Liver (tissue), 9 donors: ENCODE results near the gene GDPD2. TPM values are rescaled to one million over a fixed set of nuclear protein-coding genes. Genes with fewer than 3 reads are reported as not detected.

Source experiments
- DNase-seq: peaks from one replicate; pipeline ENCODE4 v3.0.0-alpha.2; 2017; ENCODE audit warnings: low spot score
- H3K27ac ChIP-seq, 2 donors: one replicate each; pipeline ENCODE4 v1.7.0; 2013; ENCODE audit warnings: inconsistent platforms in 2 of 2, low read length in 2 of 2, control low read depth in 1 of 2, low read depth in 1 of 2, mild to moderate bottlenecking in 1 of 2
- H3K27me3 ChIP-seq, 4 donors: one replicate each; pipeline versions ENCODE4 v1.6.1 to v1.7.0; 2013; ENCODE audit warnings: low read length in 3 of 4, inconsistent platforms in 1 of 4, mild to moderate bottlenecking in 1 of 4, moderate library complexity in 1 of 4; ENCODE audit not compliant: control insufficient read depth in 4 of 4, insufficient read depth in 4 of 4
- H3K36me3 ChIP-seq, 4 donors: one replicate each; pipeline versions ENCODE4 v1.6.1 to v1.7.0; 2013; ENCODE audit warnings: low read length in 3 of 4, mild to moderate bottlenecking in 3 of 4, low read depth in 1 of 4, moderate library complexity in 1 of 4; ENCODE audit not compliant: control insufficient read depth in 4 of 4, insufficient read depth in 3 of 4
- H3K4me1 ChIP-seq, 4 donors: one replicate each; pipeline versions ENCODE4 v1.6.1 to v1.7.0; 2013; ENCODE audit warnings: low read length in 3 of 4, mild to moderate bottlenecking in 3 of 4, moderate library complexity in 1 of 4; ENCODE audit not compliant: control insufficient read depth in 4 of 4, insufficient read depth in 4 of 4
- H3K4me3 ChIP-seq, 3 donors: one replicate each; pipeline versions ENCODE4 v1.6.1 to v1.7.0; 2013; ENCODE audit warnings: low read length in 3 of 3, control low read depth in 1 of 3, low read depth in 1 of 3, mild to moderate bottlenecking in 1 of 3
- H3K9ac ChIP-seq, 2 donors: one replicate each; pipeline ENCODE4 v1.7.0; 2013; ENCODE audit warnings: low read length in 2 of 2, mild to moderate bottlenecking in 2 of 2, moderate library complexity in 2 of 2, control low read depth in 1 of 2, low read depth in 1 of 2
- H3K9me3 ChIP-seq, 4 donors: one replicate each; pipeline versions ENCODE4 v1.6.1 to v1.7.0; 2013; ENCODE audit warnings: low read length in 3 of 4; ENCODE audit not compliant: control insufficient read depth in 4 of 4
- EGR1 ChIP-seq, 2 donors: IDR thresholded peaks; 2 replicates each; pipeline ENCODE4 v1.6.1; 2016 to 2018; ENCODE audit warnings: antibody characterized with exemption in 2 of 2, low read depth in 2 of 2
- FOXA1 ChIP-seq: IDR thresholded peaks from 2 replicates; pipeline ENCODE4 v1.6.1; 2016; ENCODE audit warnings: antibody characterized with exemption
- FOXA2 ChIP-seq: IDR thresholded peaks from 2 replicates; pipeline ENCODE4 v1.6.1; 2016; ENCODE audit warnings: antibody characterized with exemption
- GABPA ChIP-seq, 2 donors: IDR thresholded peaks in 1 of 2; conservative IDR thresholded peaks in 1 of 2; 2 replicates each; pipeline ENCODE4 v1.6.1; 2016; ENCODE audit warnings: antibody characterized with exemption in 2 of 2, mild to moderate bottlenecking in 1 of 2, moderate library complexity in 1 of 2
- HNF4A ChIP-seq, 2 donors: conservative IDR thresholded peaks; 2 replicates each; pipeline ENCODE4 v1.6.1; 2016; ENCODE audit warnings: antibody characterized with exemption in 2 of 2, mild to moderate bottlenecking in 2 of 2
- HNF4G ChIP-seq: IDR thresholded peaks from 2 replicates; pipeline ENCODE4 v1.6.1; 2016; ENCODE audit warnings: antibody characterized with exemption
- JUND ChIP-seq, 2 donors: IDR thresholded peaks; 2 replicates each; pipeline ENCODE4 v1.6.1; 2016; ENCODE audit warnings: antibody characterized with exemption in 2 of 2
- RAD21 ChIP-seq, 2 donors: IDR thresholded peaks; 2 replicates each; pipeline ENCODE4 v1.6.1; 2016; ENCODE audit warnings: antibody characterized with exemption in 2 of 2, mild to moderate bottlenecking in 2 of 2
- RXRA ChIP-seq, 2 donors: IDR thresholded peaks; 2 replicates each; pipeline ENCODE4 v1.6.1; 2017 to 2018; ENCODE audit warnings: antibody characterized with exemption in 2 of 2, mild to moderate bottlenecking in 1 of 2
- SP1 ChIP-seq: IDR thresholded peaks from 2 replicates; pipeline ENCODE4 v1.6.1; 2018; ENCODE audit warnings: antibody characterized with exemption, mild to moderate bottlenecking
- TAF1 ChIP-seq: conservative IDR thresholded peaks from 2 replicates; pipeline ENCODE4 v1.6.1; 2016; ENCODE audit warnings: antibody characterized with exemption, mild to moderate bottlenecking
- YY1 ChIP-seq: IDR thresholded peaks from 2 replicates; pipeline ENCODE4 v1.6.1; 2016; ENCODE audit warnings: antibody characterized with exemption, mild to moderate bottlenecking
- WGBS: extraction: QIAGEN DNeasy Blood & Tissue Kit; methylation state at CpG from one replicate; pipeline ENCODE4 v1.1.7; 2013; 5-methylcytosine and 5-hydroxymethylcytosine counted together
- polyA plus RNA-seq, 2 donors: library from polyadenylated mRNA; stranded (reverse) in 1 of 2; unstranded in 1 of 2; fragments of 200-250 nt in 1 of 2; fragments of >200 nt in 1 of 2; fragmentation: Nextera tagmentation in 1 of 2; extraction: Ambion mirVana in 1 of 2; gene quantifications; one replicate each; pipeline versions ENCODE4 v1.2.1 to v1.2.3, GENCODE V29; 2013 to 2015
- total RNA-seq, 2 donors: library from RNA; depleted of rRNA; stranded (reverse); fragments of >200 nt; gene quantifications; one replicate each; pipeline ENCODE4 v1.2.3, GENCODE V29; 2014
- TF ChIP-seq, protein P1 (sequence below): IDR thresholded peaks from 2 replicates; pipeline ENCODE4 v1.6.1; 2016; ENCODE audit warnings: antibody characterized with exemption, mild to moderate bottlenecking
- TF ChIP-seq, protein P2 (sequence below): fragments of 150-350 bp; IDR thresholded peaks from 2 replicates; pipeline ENCODE4 v1.5.1; 2017; ENCODE audit warnings: improper control_type of control experiment, low read depth, low read length; ENCODE audit not compliant: missing input control
- TF ChIP-seq, protein P3 (sequence below): IDR thresholded peaks from 2 replicates; pipeline ENCODE4 v1.6.1; 2016; ENCODE audit warnings: antibody characterized with exemption
- TF ChIP-seq, protein P4 (sequence below): IDR thresholded peaks from 2 replicates; pipeline ENCODE4 v1.6.1; 2016; ENCODE audit warnings: antibody characterized with exemption
- TF ChIP-seq, protein P5 (sequence below): IDR thresholded peaks from 2 replicates; pipeline ENCODE4 v1.6.1; 2016; ENCODE audit warnings: antibody characterized with exemption
- donor health status: healthy.
- donor health status: healthy.
- donor health status: healthy.
- donor health status: healthy.
- donor health status: healthy.

Gene GDPD2
- total and polyA plus RNA-seq, 4 donors = not detected

DNA sequence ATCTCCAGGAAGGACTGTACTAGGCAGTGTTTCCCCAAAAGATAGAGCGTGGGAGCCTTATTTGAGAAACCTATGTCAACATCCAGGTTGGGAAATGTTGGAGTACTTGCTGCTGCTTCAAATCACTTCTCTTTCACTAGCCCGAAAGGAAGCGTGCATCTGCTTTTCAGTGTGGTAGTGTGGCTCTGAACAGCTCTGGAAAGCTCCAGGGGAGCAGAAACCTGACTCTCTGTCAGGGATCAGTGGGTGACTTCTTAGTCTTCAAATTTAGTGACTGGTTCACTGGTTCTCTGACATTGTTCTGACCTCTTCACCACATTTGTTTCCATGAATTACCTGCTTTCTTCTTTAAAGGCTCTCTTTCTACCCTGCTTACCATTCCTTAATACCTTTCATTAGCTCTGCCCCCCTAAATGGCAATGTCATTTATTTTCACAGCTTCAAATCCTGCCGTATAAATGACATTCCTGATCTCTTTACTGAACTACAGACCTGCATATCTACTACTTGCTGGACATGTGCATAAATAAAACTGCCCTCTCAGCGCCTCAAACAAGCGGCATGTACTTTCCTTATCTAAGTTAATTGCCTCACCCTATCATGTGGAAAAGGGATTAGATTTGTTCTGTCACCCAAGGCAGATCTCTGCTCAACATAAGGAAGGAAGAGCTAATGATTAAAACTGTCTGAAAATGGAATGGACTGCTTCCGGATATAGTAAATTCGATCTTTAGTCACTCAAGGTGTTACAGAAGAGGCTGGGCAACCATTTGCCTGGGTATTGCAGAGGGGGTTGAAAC, 58.6 kb downstream of the GDPD2 start:
- 77% methylated on average over 8 of the region's 8 CpGs for WGBS
- TF ChIP-seq RXRA (IDR thresholded peaks at IDR 0.05) (no peak), GABPA (IDR thresholded peaks at IDR 0.05 in 1 of 2, conservative IDR thresholded peaks at IDR 0.05 in 1 of 2) (no peak)
- TF ChIP-seq, protein P1, sequence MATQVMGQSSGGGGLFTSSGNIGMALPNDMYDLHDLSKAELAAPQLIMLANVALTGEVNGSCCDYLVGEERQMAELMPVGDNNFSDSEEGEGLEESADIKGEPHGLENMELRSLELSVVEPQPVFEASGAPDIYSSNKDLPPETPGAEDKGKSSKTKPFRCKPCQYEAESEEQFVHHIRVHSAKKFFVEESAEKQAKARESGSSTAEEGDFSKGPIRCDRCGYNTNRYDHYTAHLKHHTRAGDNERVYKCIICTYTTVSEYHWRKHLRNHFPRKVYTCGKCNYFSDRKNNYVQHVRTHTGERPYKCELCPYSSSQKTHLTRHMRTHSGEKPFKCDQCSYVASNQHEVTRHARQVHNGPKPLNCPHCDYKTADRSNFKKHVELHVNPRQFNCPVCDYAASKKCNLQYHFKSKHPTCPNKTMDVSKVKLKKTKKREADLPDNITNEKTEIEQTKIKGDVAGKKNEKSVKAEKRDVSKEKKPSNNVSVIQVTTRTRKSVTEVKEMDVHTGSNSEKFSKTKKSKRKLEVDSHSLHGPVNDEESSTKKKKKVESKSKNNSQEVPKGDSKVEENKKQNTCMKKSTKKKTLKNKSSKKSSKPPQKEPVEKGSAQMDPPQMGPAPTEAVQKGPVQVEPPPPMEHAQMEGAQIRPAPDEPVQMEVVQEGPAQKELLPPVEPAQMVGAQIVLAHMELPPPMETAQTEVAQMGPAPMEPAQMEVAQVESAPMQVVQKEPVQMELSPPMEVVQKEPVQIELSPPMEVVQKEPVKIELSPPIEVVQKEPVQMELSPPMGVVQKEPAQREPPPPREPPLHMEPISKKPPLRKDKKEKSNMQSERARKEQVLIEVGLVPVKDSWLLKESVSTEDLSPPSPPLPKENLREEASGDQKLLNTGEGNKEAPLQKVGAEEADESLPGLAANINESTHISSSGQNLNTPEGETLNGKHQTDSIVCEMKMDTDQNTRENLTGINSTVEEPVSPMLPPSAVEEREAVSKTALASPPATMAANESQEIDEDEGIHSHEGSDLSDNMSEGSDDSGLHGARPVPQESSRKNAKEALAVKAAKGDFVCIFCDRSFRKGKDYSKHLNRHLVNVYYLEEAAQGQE = no peak
- Histone ChIP-seq H3K4me1 (no peaks in the 10 kb centered on the region), H3K4me3 (no peak overlapping the region), H3K9me3 (no peaks in the 10 kb centered on the region), H3K27ac (no peak overlapping the region), H3K36me3 (no peaks in the 10 kb centered on the region), H3K27me3 (peaks cover 0 to 4% (median 0%) of the 10 kb centered on the region in 4 donors), H3K9ac (no peak overlapping the region)
- DNase-seq = no peak

DNA sequence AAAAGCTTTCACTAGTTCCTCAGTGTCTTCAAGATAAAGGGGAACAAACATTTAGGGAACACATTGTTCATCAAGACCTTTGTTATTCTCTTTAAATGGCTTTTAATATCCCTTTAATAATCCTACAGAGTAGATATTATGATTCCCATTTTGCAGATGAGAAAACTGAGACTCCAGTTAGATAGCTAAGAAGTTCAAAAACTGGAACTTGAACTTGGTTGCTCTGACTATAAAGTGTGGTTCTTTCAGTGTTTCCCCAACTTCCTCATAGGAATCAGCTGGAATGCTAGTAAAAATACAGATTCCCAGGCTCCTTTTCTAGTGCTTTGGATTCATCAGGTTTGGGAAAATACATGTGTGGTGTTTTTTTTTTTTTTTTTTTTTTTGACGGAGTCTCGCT, 59.2 kb downstream of the GDPD2 start:
- Histone ChIP-seq H3K27me3 (peaks cover 0 to 4% (median 0%) of the 10 kb centered on the region in 4 donors), H3K4me3 (no peak overlapping the region), H3K9ac (no peak overlapping the region), H3K27ac (no peak overlapping the region), H3K36me3 (no peaks in the 10 kb centered on the region), H3K4me1 (no peaks in the 10 kb centered on the region), H3K9me3 (no peaks in the 10 kb centered on the region)
- no peak for TF ChIP-seq HNF4G
- no peak for TF ChIP-seq HNF4A (conservative IDR thresholded peaks at IDR 0.05)
- TF ChIP-seq GABPA (IDR thresholded peaks at IDR 0.05 in 1 of 2, conservative IDR thresholded peaks at IDR 0.05 in 1 of 2) = no peak
- TF ChIP-seq JUND (IDR thresholded peaks at IDR 0.05) = no peak
- TF ChIP-seq, protein P1 = no peak
- TF ChIP-seq, protein P2, sequence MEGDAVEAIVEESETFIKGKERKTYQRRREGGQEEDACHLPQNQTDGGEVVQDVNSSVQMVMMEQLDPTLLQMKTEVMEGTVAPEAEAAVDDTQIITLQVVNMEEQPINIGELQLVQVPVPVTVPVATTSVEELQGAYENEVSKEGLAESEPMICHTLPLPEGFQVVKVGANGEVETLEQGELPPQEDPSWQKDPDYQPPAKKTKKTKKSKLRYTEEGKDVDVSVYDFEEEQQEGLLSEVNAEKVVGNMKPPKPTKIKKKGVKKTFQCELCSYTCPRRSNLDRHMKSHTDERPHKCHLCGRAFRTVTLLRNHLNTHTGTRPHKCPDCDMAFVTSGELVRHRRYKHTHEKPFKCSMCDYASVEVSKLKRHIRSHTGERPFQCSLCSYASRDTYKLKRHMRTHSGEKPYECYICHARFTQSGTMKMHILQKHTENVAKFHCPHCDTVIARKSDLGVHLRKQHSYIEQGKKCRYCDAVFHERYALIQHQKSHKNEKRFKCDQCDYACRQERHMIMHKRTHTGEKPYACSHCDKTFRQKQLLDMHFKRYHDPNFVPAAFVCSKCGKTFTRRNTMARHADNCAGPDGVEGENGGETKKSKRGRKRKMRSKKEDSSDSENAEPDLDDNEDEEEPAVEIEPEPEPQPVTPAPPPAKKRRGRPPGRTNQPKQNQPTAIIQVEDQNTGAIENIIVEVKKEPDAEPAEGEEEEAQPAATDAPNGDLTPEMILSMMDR = no peak
- TF ChIP-seq, protein P3, sequence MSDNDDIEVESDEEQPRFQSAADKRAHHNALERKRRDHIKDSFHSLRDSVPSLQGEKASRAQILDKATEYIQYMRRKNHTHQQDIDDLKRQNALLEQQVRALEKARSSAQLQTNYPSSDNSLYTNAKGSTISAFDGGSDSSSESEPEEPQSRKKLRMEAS = no peak
- no peak for TF ChIP-seq SP1
- TF ChIP-seq RXRA (IDR thresholded peaks at IDR 0.05) = no peak
- TF ChIP-seq EGR1 (IDR thresholded peaks at IDR 0.05; ENCODE audit: low read depth in 2 of 2) = no peak
- TF ChIP-seq FOXA2 = no peak
- TF ChIP-seq, protein P4, sequence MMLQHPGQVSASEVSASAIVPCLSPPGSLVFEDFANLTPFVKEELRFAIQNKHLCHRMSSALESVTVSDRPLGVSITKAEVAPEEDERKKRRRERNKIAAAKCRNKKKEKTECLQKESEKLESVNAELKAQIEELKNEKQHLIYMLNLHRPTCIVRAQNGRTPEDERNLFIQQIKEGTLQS = no peak
- no peak for TF ChIP-seq RAD21 (IDR thresholded peaks at IDR 0.05)
- no peak for TF ChIP-seq YY1
- TF ChIP-seq, protein P5, sequence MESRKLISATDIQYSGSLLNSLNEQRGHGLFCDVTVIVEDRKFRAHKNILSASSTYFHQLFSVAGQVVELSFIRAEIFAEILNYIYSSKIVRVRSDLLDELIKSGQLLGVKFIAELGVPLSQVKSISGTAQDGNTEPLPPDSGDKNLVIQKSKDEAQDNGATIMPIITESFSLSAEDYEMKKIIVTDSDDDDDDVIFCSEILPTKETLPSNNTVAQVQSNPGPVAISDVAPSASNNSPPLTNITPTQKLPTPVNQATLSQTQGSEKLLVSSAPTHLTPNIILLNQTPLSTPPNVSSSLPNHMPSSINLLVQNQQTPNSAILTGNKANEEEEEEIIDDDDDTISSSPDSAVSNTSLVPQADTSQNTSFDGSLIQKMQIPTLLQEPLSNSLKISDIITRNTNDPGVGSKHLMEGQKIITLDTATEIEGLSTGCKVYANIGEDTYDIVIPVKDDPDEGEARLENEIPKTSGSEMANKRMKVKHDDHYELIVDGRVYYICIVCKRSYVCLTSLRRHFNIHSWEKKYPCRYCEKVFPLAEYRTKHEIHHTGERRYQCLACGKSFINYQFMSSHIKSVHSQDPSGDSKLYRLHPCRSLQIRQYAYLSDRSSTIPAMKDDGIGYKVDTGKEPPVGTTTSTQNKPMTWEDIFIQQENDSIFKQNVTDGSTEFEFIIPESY = no peak
- TF ChIP-seq FOXA1 = no peak
- TF ChIP-seq TAF1 = no peak
- 95% methylated on average over 2 of the region's 2 CpGs for WGBS
- DNase-seq = no peak
